RWPE1 (cell line): ENCODE results near the gene CYRIA.

Experiments
- CTCF ChIA-PET: fragments of 350-600 bp; sonication (Branson Sonifier 250); formaldehyde crosslinking; extraction: SDS; loops from one replicate; lab custom pipeline; 2021; lab: Yijun Ruan, JAX
- POLR2A ChIA-PET: fragments of 400-600 bp; formaldehyde crosslinking; extraction: SDS; loops from one replicate; lab custom pipeline; 2020; ENCODE audit warnings: antibody characterized with exemption; ENCODE audit not compliant: low non-redundant PET; lab: Yijun Ruan, JAX
- DNase-seq: peaks from one replicate; pipeline ENCODE4 v3.0.0; 2012; ENCODE audit warnings: low spot score
- H3K27ac ChIP-seq: fragments of 450-650 bp; 2 replicates; pipeline ENCODE4 v1.5.1; 2017
- CTCF ChIP-seq: fragments of 450-650 bp; conservative IDR thresholded peaks from 2 replicates; pipeline ENCODE4 v1.5.1; 2017; ENCODE audit warnings: low read depth, mild to moderate bottlenecking

The CYRIA gene

GRCh38 chr2:16617282-16618266, 48.1 kb downstream of the CYRIA start:
- ChIA-PET POLR2A (no interaction called here), CTCF (interaction anchor here (0.7 to 1.9 kb wide), 7 partner anchors 9 to 153 kb away, joined by 3 to 7 read pairs (median 5); no protein-coding TSS in a partner anchor)
- peak; percentile 26 for DNase-seq
- no peak; the same call in 1 of the 2 replicates for TF ChIP-seq CTCF
- no peak overlapping the region for H3K27ac ChIP-seq
